ENCODE data around the gene MMP1.

Gene MMP1

GRCh38 chr11:102806296-102806695 lies 8.3 kb upstream of the MMP1 start:
- DNase-seq (ENCODE audit: extremely low read depth, insufficient read length): no peak
- Histone ChIP-seq H3K27me3 (replicated peaks; ENCODE audit: control insufficient read depth, insufficient read depth, low read length) (no peaks in the 10 kb centered on the region), H3K4me3 (replicated peaks; ENCODE audit: low read depth, low read length) (no peak overlapping the region), H3K36me3 (ENCODE audit: control insufficient read depth, insufficient read depth, low read length) (no peaks in the 10 kb centered on the region)
- no peak for TF ChIP-seq CTCF (IDR thresholded peaks at IDR 0.05; ENCODE audit: insufficient read depth, low read length, poor library complexity, severe bottlenecking)

GRCh38 chr11:102802341-102802740 lies 4.4 kb upstream of the MMP1 start:
- H3K4me3 ChIP-seq (replicated peaks; ENCODE audit: low read depth, low read length): no peak overlapping the region
- H3K36me3 ChIP-seq (ENCODE audit: control insufficient read depth, insufficient read depth, low read length): no peaks in the 10 kb centered on the region
- TF ChIP-seq CTCF (IDR thresholded peaks at IDR 0.05; ENCODE audit: insufficient read depth, low read length, poor library complexity, severe bottlenecking): no peak
- no peaks in the 10 kb centered on the region; the same call in 1 of the 2 replicates for H3K27me3 ChIP-seq (replicated peaks; ENCODE audit: control insufficient read depth, insufficient read depth, low read length)
- DNase-seq (ENCODE audit: extremely low read depth, insufficient read length): no peak

- Histone ChIP-seq H3K36me3 (ENCODE audit: control insufficient read depth, insufficient read depth, low read length) (no peaks in the 10 kb centered on the region), H3K27me3 (replicated peaks; ENCODE audit: control insufficient read depth, insufficient read depth, low read length) (peaks cover 1% of the 10 kb centered on the region; the same call in 1 of the 2 replicates), H3K4me3 (replicated peaks; ENCODE audit: low read depth, low read length) (no peak overlapping the region)
- DNase-seq (ENCODE audit: extremely low read depth, insufficient read length): no peak
- no peak for TF ChIP-seq CTCF (IDR thresholded peaks at IDR 0.05; ENCODE audit: insufficient read depth, low read length, poor library complexity, severe bottlenecking)
Observed at GRCh38 chr11:102800767-102801166, 2.8 kb upstream of the MMP1 start.

- TF ChIP-seq CTCF (IDR thresholded peaks at IDR 0.05; ENCODE audit: insufficient read depth, low read length, poor library complexity, severe bottlenecking): no peak
Observed at GRCh38 chr11:102799681-102800340, 1.9 kb upstream of the MMP1 start.

GRCh38 chr11:102794382-102794781 lies 3.6 kb downstream of the MMP1 start:
- no peaks in the 10 kb centered on the region for H3K36me3 ChIP-seq (ENCODE audit: control insufficient read depth, insufficient read depth, low read length)
- no peak for DNase-seq (ENCODE audit: extremely low read depth, insufficient read length)
- peak; percentile 70 for TF ChIP-seq CTCF (IDR thresholded peaks at IDR 0.05; ENCODE audit: insufficient read depth, low read length, poor library complexity, severe bottlenecking)

More at GRCh38 chr11:102799681-102800340, 1.9 kb upstream of the MMP1 start:
- DNase-seq (ENCODE audit: extremely low read depth, insufficient read length): no peak
- H3K27me3 ChIP-seq (replicated peaks; ENCODE audit: control insufficient read depth, insufficient read depth, low read length): peaks cover 1% of the 10 kb centered on the region; the same call in 1 of the 2 replicates
- H3K4me3 ChIP-seq (replicated peaks; ENCODE audit: low read depth, low read length): no peak overlapping the region
- no peaks in the 10 kb centered on the region for H3K36me3 ChIP-seq (ENCODE audit: control insufficient read depth, insufficient read depth, low read length)

More at GRCh38 chr11:102794382-102794781, 3.6 kb downstream of the MMP1 start:
- Histone ChIP-seq H3K27me3 (replicated peaks; ENCODE audit: control insufficient read depth, insufficient read depth, low read length) (peaks cover 1% of the 10 kb centered on the region; the same call in 1 of the 2 replicates), H3K4me3 (replicated peaks; ENCODE audit: low read depth, low read length) (no peak overlapping the region)

All from GM06990 (cell line).